GM19328 (cell line): ENCODE results near the gene ST3GAL3.

Experiments used
- ATAC-seq: cut with Tn5 transposase; IDR thresholded peaks from one replicate; pipeline ENCODE4 v1.9.1; 2021; ENCODE audit warnings: mild to moderate bottlenecking, moderate library complexity; ENCODE audit not compliant: unreplicated experiment

The ST3GAL3 gene

GRCh38 chr1:43783671-43784205 is 76.4 kb downstream of the ST3GAL3 start:
- ATAC-seq: no peak

- no peak for ATAC-seq
These were observed 79.0 kb downstream of the ST3GAL3 start for GRCh38 chr1:43786201-43786958.

DNA sequence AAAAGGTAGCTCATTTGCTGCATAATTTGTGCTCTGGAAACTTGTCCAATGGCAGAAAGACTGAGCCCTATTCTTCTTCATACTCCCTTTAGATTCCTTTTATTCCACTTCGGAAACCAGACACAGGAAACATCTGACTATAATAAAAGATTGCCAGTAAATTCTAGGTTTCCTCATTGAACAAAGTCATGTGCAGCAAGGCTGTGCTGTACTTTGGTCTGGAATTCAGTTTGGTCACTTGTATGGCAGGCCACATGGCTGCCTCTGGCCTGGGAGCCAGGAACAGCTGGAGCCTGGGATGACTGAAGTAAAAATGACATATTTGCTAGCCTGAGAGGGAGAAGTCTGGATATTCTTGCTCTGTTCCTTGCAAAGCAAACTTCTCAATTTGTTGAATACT is 79.6 kb downstream of the ST3GAL3 start:
- ATAC-seq: no peak

GRCh38 chr1:43789604-43790550 is 82.5 kb downstream of the ST3GAL3 start:
- ATAC-seq: no peak

- ATAC-seq: no peak
These were observed 83.9 kb downstream of the ST3GAL3 start for GRCh38 chr1:43791243-43791642.

GRCh38 chr1:43796111-43796581 is 88.8 kb downstream of the ST3GAL3 start:
- ATAC-seq: no peak

GRCh38 chr1:43797891-43798290 is 90.6 kb downstream of the ST3GAL3 start:
- no peak for ATAC-seq

GRCh38 chr1:43799656-43800635 is 92.6 kb downstream of the ST3GAL3 start:
- no peak for ATAC-seq

GRCh38 chr1:43800771-43801170 is 93.4 kb downstream of the ST3GAL3 start:
- ATAC-seq: no peak

DNA sequence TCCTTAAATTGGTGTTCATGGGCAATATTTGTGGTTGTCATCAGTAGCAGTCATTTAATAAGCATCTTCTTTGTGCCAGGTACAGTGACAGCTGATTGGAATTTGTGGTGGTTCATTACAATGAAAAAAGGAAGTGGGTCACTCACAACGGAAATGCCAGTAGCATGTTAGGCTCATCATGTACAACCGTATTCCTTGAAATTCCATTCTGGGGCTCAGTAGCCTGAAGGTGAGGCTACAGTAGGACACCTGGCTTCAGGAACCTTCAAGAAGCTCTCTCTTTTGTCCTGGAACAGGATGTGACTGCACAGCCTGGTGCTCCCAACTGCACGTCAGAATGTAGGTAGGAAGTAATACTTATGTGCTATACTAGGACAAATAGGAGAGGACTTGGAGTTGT is 93.9 kb downstream of the ST3GAL3 start:
- no peak for ATAC-seq

DNA sequence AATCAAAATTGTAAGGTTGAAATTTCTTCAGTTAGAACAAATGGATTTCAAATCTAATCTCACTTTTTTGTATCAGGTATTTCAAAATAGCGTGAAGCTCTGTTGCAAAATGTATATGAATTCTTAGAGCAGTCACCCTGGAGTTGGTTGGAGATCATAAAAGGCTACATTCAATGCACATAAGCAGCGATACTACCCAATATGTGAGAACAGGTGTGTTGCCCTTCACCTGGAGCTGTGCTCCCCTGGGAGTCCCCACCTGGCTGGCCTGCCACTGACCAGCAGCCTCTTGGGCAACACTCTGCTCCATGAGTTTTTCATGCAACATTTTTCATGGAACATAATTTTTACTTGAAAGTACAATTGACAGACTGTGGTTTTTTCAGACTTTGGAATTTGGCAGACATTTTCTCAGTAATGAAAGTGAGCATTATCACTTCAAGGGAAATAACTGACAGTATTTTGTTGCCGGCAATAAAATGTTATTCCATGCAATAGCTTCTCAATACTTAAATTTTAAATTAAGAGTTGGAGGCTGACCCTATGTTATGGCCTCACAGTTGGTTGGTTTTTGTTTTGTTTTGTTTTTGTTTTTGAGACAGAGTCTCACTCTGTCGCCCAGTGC is 95.1 kb downstream of the ST3GAL3 start:
- ATAC-seq: no peak

DNA sequence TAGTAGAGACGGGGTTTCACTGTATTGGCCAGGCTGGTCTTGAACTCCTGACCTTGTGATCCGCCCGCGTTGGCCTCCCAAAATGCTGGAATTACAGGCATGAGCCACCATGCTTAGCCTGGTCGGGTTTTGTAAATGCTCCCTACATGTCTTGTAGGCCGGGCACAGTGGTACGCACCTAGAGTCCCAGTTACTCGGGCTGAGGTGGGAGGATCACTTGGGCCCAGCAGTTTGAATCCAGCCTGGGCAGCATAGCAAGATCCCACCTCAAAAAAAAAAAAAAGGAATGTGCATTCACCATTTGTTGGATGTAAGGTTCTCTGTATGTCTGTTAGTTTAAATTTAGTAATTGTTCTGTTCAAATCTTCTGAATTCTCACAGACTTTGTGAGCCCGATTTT is 95.8 kb downstream of the ST3GAL3 start:
- ATAC-seq: no peak

DNA sequence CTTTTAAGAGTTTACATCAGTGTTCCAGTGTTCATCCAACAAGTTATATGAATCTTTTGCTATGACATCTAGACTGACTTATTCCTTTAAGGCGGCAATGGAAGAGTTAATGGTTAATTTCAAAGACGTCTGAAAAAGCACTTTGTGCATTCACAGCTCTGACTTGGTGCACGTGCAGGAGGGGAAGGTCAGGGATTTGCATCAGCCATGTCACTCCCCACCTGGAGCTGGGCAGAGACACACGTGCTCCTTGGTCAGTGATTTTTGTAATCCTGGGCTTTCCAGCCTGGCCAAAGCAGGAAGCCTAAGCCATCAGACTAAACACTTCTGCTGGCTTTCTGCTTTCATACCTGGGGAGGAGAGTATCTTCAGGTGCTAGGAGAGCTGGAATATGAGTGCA is 96.3 kb downstream of the ST3GAL3 start:
- ATAC-seq: no peak

GRCh38 chr1:43804569-43804968 is 97.2 kb downstream of the ST3GAL3 start:
- ATAC-seq: no peak

- no peak for ATAC-seq
These were observed 98.0 kb downstream of the ST3GAL3 start for GRCh38 chr1:43805340-43805739.

- ATAC-seq: no peak
These were observed 98.8 kb downstream of the ST3GAL3 start for GRCh38 chr1:43806183-43806582.

GRCh38 chr1:43809097-43809673 is 101.8 kb downstream of the ST3GAL3 start:
- no peak for ATAC-seq

GRCh38 chr1:43812579-43812978 is 105.2 kb downstream of the ST3GAL3 start:
- ATAC-seq: no peak

DNA sequence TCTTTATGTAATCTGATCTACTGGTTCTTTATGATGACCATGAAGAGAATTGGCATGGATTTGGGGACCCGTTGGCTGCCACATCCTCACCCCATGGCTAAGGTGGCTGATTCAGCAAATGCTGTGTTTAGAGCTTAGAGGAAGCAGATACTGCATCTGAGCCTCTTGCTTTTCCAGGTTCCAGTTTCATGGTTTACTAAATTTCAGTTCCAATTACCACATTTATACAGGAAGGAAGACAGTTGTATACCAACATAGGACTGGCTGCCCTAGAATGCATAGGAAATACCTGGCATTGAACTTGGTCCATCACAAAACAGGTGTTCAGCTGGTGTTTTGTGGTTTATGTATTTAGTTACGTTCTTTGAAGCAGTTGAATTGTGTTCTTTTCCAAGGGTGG is 107.1 kb downstream of the ST3GAL3 start:
- ATAC-seq: no peak
